ENCODE measurements around the gene B3GALT5. TPM values are rescaled to one million over a fixed set of nuclear protein-coding genes. Genes with fewer than 3 reads are reported as not detected.

The B3GALT5 gene
- total RNA-seq, 1 donor from 2014 or later: 2.5 TPM

DNA sequence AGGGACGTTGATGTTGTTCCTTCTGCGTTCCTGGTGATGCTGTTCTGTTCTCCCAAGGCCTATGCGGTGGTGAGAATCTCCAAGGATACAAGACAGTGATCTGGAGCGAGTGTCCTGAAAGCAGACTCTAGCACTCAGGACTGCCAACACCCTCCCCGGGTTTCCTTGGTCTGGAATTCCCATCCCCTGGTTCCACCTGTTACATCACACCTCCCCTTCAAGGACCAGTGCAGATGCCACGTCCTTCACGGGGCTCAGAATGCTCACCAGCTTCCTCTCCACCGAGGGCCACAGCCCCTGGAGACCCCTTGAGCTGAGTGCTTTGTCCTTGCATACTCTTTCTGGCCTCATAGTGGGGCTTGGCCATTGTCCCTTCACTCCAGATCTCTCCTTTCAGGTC lies 43.5 kb downstream of the B3GALT5 start:
- Histone ChIP-seq H4K20me1 (ENCODE audit: insufficient read depth, low read length) (no peaks in the 10 kb centered on the region), H3K27ac (ENCODE audit: low read depth, low read length) (no peak overlapping the region), H3K27me3 (ENCODE audit: insufficient read depth, low read length) (no peaks in the 10 kb centered on the region), H3K4me2 (ENCODE audit: low read length) (no peak overlapping the region), H3K36me3 (ENCODE audit: insufficient read depth, low read length) (no peaks in the 10 kb centered on the region), H3K4me1 (ENCODE audit: insufficient read depth, low read length) (peaks cover 15% of the 10 kb centered on the region), H3K79me2 (ENCODE audit: insufficient read depth, low read length) (no peaks in the 10 kb centered on the region), H3K9me3 (ENCODE audit: insufficient read depth, low read depth, low read length) (peaks cover 5% of the 10 kb centered on the region), H3K4me3 (ENCODE audit: insufficient read depth, low read depth, low read length) (no peak overlapping the region), H2AFZ (ENCODE audit: low read depth, low read length) (no peak overlapping the region), H3K9ac (ENCODE audit: low read length) (no peak overlapping the region)
- TF ChIP-seq EZH2 (IDR thresholded peaks at IDR 0.05; ENCODE audit: insufficient read depth, low read length): no peak
- TF ChIP-seq, protein P1, sequence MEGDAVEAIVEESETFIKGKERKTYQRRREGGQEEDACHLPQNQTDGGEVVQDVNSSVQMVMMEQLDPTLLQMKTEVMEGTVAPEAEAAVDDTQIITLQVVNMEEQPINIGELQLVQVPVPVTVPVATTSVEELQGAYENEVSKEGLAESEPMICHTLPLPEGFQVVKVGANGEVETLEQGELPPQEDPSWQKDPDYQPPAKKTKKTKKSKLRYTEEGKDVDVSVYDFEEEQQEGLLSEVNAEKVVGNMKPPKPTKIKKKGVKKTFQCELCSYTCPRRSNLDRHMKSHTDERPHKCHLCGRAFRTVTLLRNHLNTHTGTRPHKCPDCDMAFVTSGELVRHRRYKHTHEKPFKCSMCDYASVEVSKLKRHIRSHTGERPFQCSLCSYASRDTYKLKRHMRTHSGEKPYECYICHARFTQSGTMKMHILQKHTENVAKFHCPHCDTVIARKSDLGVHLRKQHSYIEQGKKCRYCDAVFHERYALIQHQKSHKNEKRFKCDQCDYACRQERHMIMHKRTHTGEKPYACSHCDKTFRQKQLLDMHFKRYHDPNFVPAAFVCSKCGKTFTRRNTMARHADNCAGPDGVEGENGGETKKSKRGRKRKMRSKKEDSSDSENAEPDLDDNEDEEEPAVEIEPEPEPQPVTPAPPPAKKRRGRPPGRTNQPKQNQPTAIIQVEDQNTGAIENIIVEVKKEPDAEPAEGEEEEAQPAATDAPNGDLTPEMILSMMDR (IDR thresholded peaks at IDR 0.05; ENCODE audit: insufficient read depth, low read depth, low read length): no peak
- Mint-ChIP-seq H3K4me3 (ENCODE audit: unreplicated experiment) (no peak overlapping the region), H3K27me3 (ENCODE audit: low read depth, unreplicated experiment) (peaks cover 5% of the 10 kb centered on the region), H3K4me1 (ENCODE audit: low read depth, unreplicated experiment) (peaks cover 25% of the 10 kb centered on the region), H3K9me3 (ENCODE audit: unreplicated experiment) (peaks cover 8% of the 10 kb centered on the region), H3K36me3 (ENCODE audit: low read depth, unreplicated experiment) (peaks cover 9% of the 10 kb centered on the region), H3K27ac (ENCODE audit: unreplicated experiment) (no peak overlapping the region)
- FAIRE-seq (no peak), DNase-seq (ENCODE audit: low read depth) (no peak)

DNA sequence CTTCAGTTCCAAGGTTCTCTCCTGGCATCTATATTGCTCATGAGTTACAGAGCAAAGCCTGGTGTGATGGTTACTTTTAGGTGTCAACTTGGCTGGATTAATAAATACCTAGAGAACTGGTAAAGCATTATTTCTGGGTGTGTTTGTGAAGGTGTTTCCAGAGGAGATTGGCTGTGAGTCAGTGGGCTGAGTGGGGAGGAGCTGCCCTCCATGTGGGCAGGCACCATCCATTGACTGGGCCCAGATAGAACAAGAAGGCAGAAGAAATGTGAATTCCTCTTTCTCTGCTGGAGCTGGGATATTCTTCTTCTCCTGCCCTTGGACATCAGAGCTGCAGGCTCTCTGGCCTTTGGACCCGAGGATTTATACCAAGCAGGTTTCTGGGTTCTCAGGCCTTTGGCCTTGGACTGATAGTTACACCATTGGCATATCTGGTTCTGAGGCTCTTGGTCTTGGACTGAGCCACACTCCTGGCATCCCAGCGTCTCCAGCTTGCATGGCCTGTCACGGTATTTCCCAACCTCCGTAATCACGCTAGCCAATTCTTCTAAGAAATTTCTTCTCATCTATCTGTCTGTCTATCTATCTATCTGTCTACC lies 44.5 kb downstream of the B3GALT5 start:
- no peak overlapping the region for H3K27ac ChIP-seq (ENCODE audit: low read depth, low read length)
- Mint-ChIP-seq H3K27ac (ENCODE audit: unreplicated experiment) (no peak overlapping the region), H3K4me3 (ENCODE audit: unreplicated experiment) (no peak overlapping the region), H3K27me3 (ENCODE audit: low read depth, unreplicated experiment) (peaks cover 5% of the 10 kb centered on the region), H3K4me1 (ENCODE audit: low read depth, unreplicated experiment) (peaks cover 22% of the 10 kb centered on the region), H3K36me3 (ENCODE audit: low read depth, unreplicated experiment) (peaks cover 13% of the 10 kb centered on the region), H3K9me3 (ENCODE audit: unreplicated experiment) (peaks cover 10% of the 10 kb centered on the region)
- FAIRE-seq (no peak), DNase-seq (ENCODE audit: low read depth) (no peak)
- H3K9ac ChIP-seq (ENCODE audit: low read length): no peak overlapping the region
- no peaks in the 10 kb centered on the region for H4K20me1 ChIP-seq (ENCODE audit: insufficient read depth, low read length)
- H3K27me3 ChIP-seq (ENCODE audit: insufficient read depth, low read length): no peaks in the 10 kb centered on the region
- no peaks in the 10 kb centered on the region for H3K79me2 ChIP-seq (ENCODE audit: insufficient read depth, low read length)
- H3K4me2 ChIP-seq (ENCODE audit: low read length): no peak overlapping the region
- no peak overlapping the region for H2AFZ ChIP-seq (ENCODE audit: low read depth, low read length)
- H3K9me3 ChIP-seq (ENCODE audit: insufficient read depth, low read depth, low read length): peaks cover 5% of the 10 kb centered on the region
- H3K4me3 ChIP-seq (ENCODE audit: insufficient read depth, low read depth, low read length): no peak overlapping the region
- peaks cover 15% of the 10 kb centered on the region for H3K4me1 ChIP-seq (ENCODE audit: insufficient read depth, low read length)
- no peaks in the 10 kb centered on the region for H3K36me3 ChIP-seq (ENCODE audit: insufficient read depth, low read length)
- TF ChIP-seq EZH2 (IDR thresholded peaks at IDR 0.05; ENCODE audit: insufficient read depth, low read length): no peak
- TF ChIP-seq, protein P1 (IDR thresholded peaks at IDR 0.05; ENCODE audit: insufficient read depth, low read depth, low read length): no peak

DNA sequence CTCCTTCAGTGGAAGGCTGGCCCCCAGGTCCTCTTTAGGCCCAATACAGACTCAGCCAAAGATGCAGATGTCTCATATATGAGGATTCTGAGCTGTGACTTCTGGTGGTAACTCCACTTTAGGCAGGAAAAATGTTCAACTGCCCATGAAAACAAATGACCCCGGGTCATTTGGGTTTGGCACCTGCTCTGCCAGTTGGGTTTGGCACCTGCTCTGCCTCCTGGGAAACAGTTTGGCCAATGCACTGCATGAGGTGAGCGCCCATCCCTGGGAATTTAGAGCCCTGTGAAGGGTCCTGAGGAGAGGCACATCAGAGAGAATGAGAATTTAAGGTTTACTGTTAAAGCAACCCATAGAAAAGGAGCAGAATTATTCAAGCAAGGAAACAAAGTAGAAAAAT lies 45.3 kb downstream of the B3GALT5 start:
- H3K27ac Mint-ChIP-seq (ENCODE audit: unreplicated experiment): no peak overlapping the region
- H3K4me1 ChIP-seq (ENCODE audit: insufficient read depth, low read length): peaks cover 15% of the 10 kb centered on the region
- H3K9me3 ChIP-seq (ENCODE audit: insufficient read depth, low read depth, low read length): peaks cover 5% of the 10 kb centered on the region
- no peak overlapping the region for H3K27ac ChIP-seq (ENCODE audit: low read depth, low read length)
- H3K4me2 ChIP-seq (ENCODE audit: low read length): no peak overlapping the region
- H3K9ac ChIP-seq (ENCODE audit: low read length): no peak overlapping the region
- no peak overlapping the region for H2AFZ ChIP-seq (ENCODE audit: low read depth, low read length)
- no peak overlapping the region for H3K4me3 Mint-ChIP-seq (ENCODE audit: unreplicated experiment)
- no peak overlapping the region for H3K4me3 ChIP-seq (ENCODE audit: insufficient read depth, low read depth, low read length)
- peaks cover 8% of the 10 kb centered on the region for H3K9me3 Mint-ChIP-seq (ENCODE audit: unreplicated experiment)
- H3K27me3 ChIP-seq (ENCODE audit: insufficient read depth, low read length): no peaks in the 10 kb centered on the region
- peaks cover 13% of the 10 kb centered on the region for H3K36me3 Mint-ChIP-seq (ENCODE audit: low read depth, unreplicated experiment)
- TF ChIP-seq, protein P1 (IDR thresholded peaks at IDR 0.05; ENCODE audit: insufficient read depth, low read depth, low read length): no peak
- no peak for TF ChIP-seq EZH2 (IDR thresholded peaks at IDR 0.05; ENCODE audit: insufficient read depth, low read length)
- no peaks in the 10 kb centered on the region for H3K36me3 ChIP-seq (ENCODE audit: insufficient read depth, low read length)
- peaks cover 22% of the 10 kb centered on the region for H3K4me1 Mint-ChIP-seq (ENCODE audit: low read depth, unreplicated experiment)
- no peaks in the 10 kb centered on the region for H3K79me2 ChIP-seq (ENCODE audit: insufficient read depth, low read length)
- no peaks in the 10 kb centered on the region for H4K20me1 ChIP-seq (ENCODE audit: insufficient read depth, low read length)
- peaks cover 5% of the 10 kb centered on the region for H3K27me3 Mint-ChIP-seq (ENCODE audit: low read depth, unreplicated experiment)
- FAIRE-seq (no peak), DNase-seq (ENCODE audit: low read depth) (no peak)
